CD14-positive monocyte (primary cell): ENCODE data around the gene UVSSA. TPM values are rescaled to one million over a fixed set of nuclear protein-coding genes. Genes with fewer than 3 reads are reported as not detected.

Experiments
- DNase-seq, 3 donors: peaks; one replicate each; pipeline ENCODE4 v3.0.0-alpha.2; 2011 to 2022
- H2AFZ ChIP-seq: 2 replicates; pipeline ENCODE4 v1.6.0; 2012; ENCODE audit warnings: mild to moderate bottlenecking, low read depth, low read length, inconsistent platforms; ENCODE audit not compliant: insufficient read depth, poor library complexity, severe bottlenecking
- H3K27ac ChIP-seq, 2 donors: 1 replicate in 1 of 2; 2 replicates in 1 of 2; pipeline ENCODE4 v1.5.1; 2012 to 2013; ENCODE audit warnings: low read length in 2 of 2, control low read depth in 1 of 2, inconsistent platforms in 1 of 2, low read depth in 1 of 2, mild to moderate bottlenecking in 1 of 2
- H3K27me3 ChIP-seq, 2 donors: one replicate each; pipeline versions ENCODE4 v1.6.0 to v1.6.1; 2011 to 2013; ENCODE audit warnings: low read length in 2 of 2; ENCODE audit not compliant: control insufficient read depth in 2 of 2, insufficient read depth in 2 of 2
- H3K36me3 ChIP-seq, 2 donors: replicated peaks in 1 of 2; 1 replicate in 1 of 2; 2 replicates in 1 of 2; pipeline versions ENCODE4 v1.5.1 to v1.6.1; 2012 to 2013; ENCODE audit warnings: low read length in 2 of 2, control low read depth in 1 of 2, inconsistent platforms in 1 of 2, mild to moderate bottlenecking in 1 of 2; ENCODE audit not compliant: insufficient read depth in 2 of 2, control insufficient read depth in 1 of 2
- H3K4me1 ChIP-seq, 2 donors: 1 replicate in 1 of 2; 2 replicates in 1 of 2; pipeline versions ENCODE4 v1.5.1 to v1.6.1; 2012 to 2013; ENCODE audit warnings: low read length in 2 of 2, control low read depth in 1 of 2, inconsistent platforms in 1 of 2, mild to moderate bottlenecking in 1 of 2, moderate library complexity in 1 of 2; ENCODE audit not compliant: insufficient read depth in 2 of 2, control insufficient read depth in 1 of 2
- H3K4me2 ChIP-seq: replicated peaks from 2 replicates; pipeline ENCODE3; 2012; ENCODE audit warnings: low read length, moderate library complexity, mild to moderate bottlenecking; ENCODE audit not compliant: poor library complexity, severe bottlenecking; ENCODE audit errors: extremely low read depth
- H3K4me3 ChIP-seq, 3 experiments: fragments of 200-600 bp in 1 of 3; sonication (generic) in 1 of 3; replicated peaks in 1 of 3; 1 replicate in 2 of 3; 2 replicates in 1 of 3; pipeline ENCODE4 v1.5.1; 2011 to 2013; ENCODE audit warnings: low read length in 3 of 3, mild to moderate bottlenecking in 3 of 3, control low read depth in 2 of 3, low read depth in 2 of 3, inconsistent platforms in 1 of 3, moderate library complexity in 1 of 3
- H3K79me2 ChIP-seq: 2 replicates; pipeline ENCODE4 v1.6.0; 2012; ENCODE audit warnings: mild to moderate bottlenecking, control low read depth, inconsistent platforms, low read length, moderate library complexity; ENCODE audit not compliant: insufficient read depth
- H3K9ac ChIP-seq: 2 replicates; pipeline ENCODE4 v1.6.0; 2017; ENCODE audit warnings: low read length, mild to moderate bottlenecking; ENCODE audit not compliant: insufficient read depth, poor library complexity, severe bottlenecking
- H3K9me3 ChIP-seq, 2 donors: replicated peaks in 1 of 2; 1 replicate in 1 of 2; 2 replicates in 1 of 2; pipeline versions ENCODE4 v1.5.1 to v1.6.1; 2012 to 2013; ENCODE audit warnings: low read length in 2 of 2, control low read depth in 1 of 2; ENCODE audit not compliant: control insufficient read depth in 1 of 2, insufficient read depth in 1 of 2
- H4K20me1 ChIP-seq: 2 replicates; pipeline ENCODE4 v1.6.0; 2012; ENCODE audit warnings: mild to moderate bottlenecking, low read length, control low read depth, moderate library complexity; ENCODE audit not compliant: insufficient read depth
- H3K27ac Mint-ChIP-seq, 7 donors: one replicate each; pipeline ENCODE4 v1.8.0; 2020; ENCODE audit warnings: mild to moderate bottlenecking in 7 of 7, mixed read lengths in 7 of 7, moderate library complexity in 6 of 7, inconsistent platforms in 2 of 7
- H3K27me3 Mint-ChIP-seq, 3 donors: one replicate each; pipeline ENCODE4 v1.8.0; 2021 to 2022; ENCODE audit warnings: low read depth in 3 of 3, mild to moderate bottlenecking in 3 of 3, mixed read lengths in 3 of 3, moderate library complexity in 3 of 3, inconsistent platforms in 1 of 3
- H3K36me3 Mint-ChIP-seq, 2 donors: one replicate each; pipeline ENCODE4 v1.8.0; 2020; ENCODE audit warnings: mixed read lengths in 2 of 2, inconsistent platforms in 1 of 2, mild to moderate bottlenecking in 1 of 2
- H3K4me1 Mint-ChIP-seq: one replicate; pipeline ENCODE4 v1.8.0; 2020; ENCODE audit warnings: mild to moderate bottlenecking, mixed read lengths
- H3K4me3 Mint-ChIP-seq, 2 donors: one replicate each; pipeline ENCODE4 v1.8.0; 2020; ENCODE audit warnings: mild to moderate bottlenecking in 2 of 2, mixed read lengths in 2 of 2, moderate library complexity in 1 of 2
- H3K9me3 Mint-ChIP-seq, 7 donors: one replicate each; pipeline ENCODE4 v1.8.0; 2020 to 2022; ENCODE audit warnings: mixed read lengths in 7 of 7, mild to moderate bottlenecking in 6 of 7, moderate library complexity in 6 of 7, inconsistent platforms in 2 of 7
- CTCF ChIP-seq: fragments of 200-600 bp; IDR thresholded peaks from one replicate; pipeline ENCODE4 v1.8.0; 2022; ENCODE audit warnings: antibody characterized with exemption, mild to moderate bottlenecking
- WGBS: methylation state at CpG from one replicate; pipeline ENCODE4 v1.1.5; 2013; ENCODE audit warnings: missing lambda C conversion rate; ENCODE audit not compliant: insufficient coverage; 5-methylcytosine and 5-hydroxymethylcytosine counted together
- intact Hi-C, 2 donors: fragments of 100-400 bp; cut with micrococcal nuclease; formaldehyde crosslinking; loops; one replicate each; pipeline versions ENCODE4 v1.15.0 to v1.15.1; 2023
- polyA plus RNA-seq, 3 donors: library from polyadenylated mRNA; depleted of rRNA in 1 of 3; unstranded in 2 of 3; stranded (reverse) in 1 of 3; fragments of 300-500 nt in 2 of 3; fragments of >200 nt in 1 of 3; fragmentation: Illumina TruSeq in 2 of 3; gene quantifications; 1 replicate in 2 of 3; 2 replicates in 1 of 3; pipeline ENCODE4 v1.2.3, GENCODE V29; 2012 to 2021

UVSSA gene
- polyA plus RNA-seq, 3 donors = 2.6 to 54.0 (median 4.8) TPM

DNA sequence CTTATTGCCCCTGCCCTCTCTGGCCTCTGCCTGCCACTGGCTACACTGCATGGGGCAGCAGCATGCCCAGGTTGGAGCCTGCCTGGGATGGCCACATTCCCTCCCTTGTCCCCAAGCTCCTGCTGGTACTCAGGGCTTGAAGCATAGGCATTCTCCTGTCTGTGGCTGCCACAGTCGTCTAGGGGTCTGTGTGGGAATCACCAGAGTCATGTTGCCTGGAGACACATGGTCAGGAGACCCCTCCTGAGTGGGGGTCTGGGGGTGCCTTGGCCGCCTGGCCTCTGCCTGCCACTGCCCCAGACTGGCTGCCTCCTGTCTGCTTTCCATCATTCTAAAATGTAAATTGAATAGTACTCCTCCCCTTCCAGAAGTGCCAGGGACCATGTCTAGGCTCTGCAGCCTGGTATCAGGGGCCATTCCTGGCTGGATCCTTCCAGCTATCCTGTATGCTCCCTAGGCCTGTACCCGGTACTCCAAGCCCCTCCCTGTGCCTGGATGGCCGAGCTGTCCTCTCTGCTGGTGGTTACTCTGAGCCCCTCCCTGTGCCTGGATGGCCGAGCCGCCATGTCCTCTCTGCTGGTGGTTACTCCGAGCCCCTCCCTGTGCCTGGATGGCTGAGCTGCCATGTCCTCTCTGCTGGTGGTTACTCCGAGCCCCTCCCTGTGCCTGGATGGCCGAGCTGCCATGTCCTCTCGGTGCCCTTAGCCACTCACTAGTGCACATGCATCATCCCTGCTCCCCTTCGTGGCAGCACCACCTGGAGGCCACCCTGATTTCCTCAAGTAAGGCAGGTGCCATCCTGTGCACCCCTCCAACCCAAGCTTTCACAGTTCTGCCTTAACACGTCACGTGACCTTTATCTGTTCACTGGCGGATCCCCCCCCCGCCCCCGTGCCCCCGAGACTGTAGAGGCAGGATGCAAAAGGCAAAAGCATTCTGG lies 64.7 kb downstream of the UVSSA start:
- H3K27me3 ChIP-seq = peaks cover 18 to 87% of the 10 kb centered on the region in 2 donors
- intact Hi-C loops = no loop called here
- H3K9ac ChIP-seq = no peak overlapping the region
- H3K79me2 ChIP-seq = no peaks in the 10 kb centered on the region
- no peak overlapping the region for H3K27ac Mint-ChIP-seq
- H3K4me3 ChIP-seq = no peak overlapping the region
- WGBS = 51% methylated on average over 10 of the region's 17 CpGs
- peaks cover 0 to 35% (median 16%) of the 10 kb centered on the region in 7 donors for H3K9me3 Mint-ChIP-seq
- no peak overlapping the region for H3K4me2 ChIP-seq
- H3K4me1 Mint-ChIP-seq = no peaks in the 10 kb centered on the region
- peak overlapping the region in 1 of 2 donors; percentile 43 for H3K4me3 Mint-ChIP-seq
- H3K9me3 ChIP-seq = peaks cover 6 to 15% of the 10 kb centered on the region in 2 donors
- peaks cover 0 to 5% of the 10 kb centered on the region in 2 donors for H3K36me3 Mint-ChIP-seq
- TF ChIP-seq CTCF = no peak
- no peaks in the 10 kb centered on the region for H3K4me1 ChIP-seq
- no peaks in the 10 kb centered on the region for H3K36me3 ChIP-seq
- no peak overlapping the region for H2AFZ ChIP-seq
- DNase-seq = no peak
- peaks cover 73 to 92% (median 74%) of the 10 kb centered on the region in 3 donors for H3K27me3 Mint-ChIP-seq
- no peak overlapping the region for H3K27ac ChIP-seq
- H4K20me1 ChIP-seq = no peaks in the 10 kb centered on the region

- H4K20me1 ChIP-seq = no peaks in the 10 kb centered on the region
- DNase-seq = no peak
- no peak overlapping the region for H3K27ac ChIP-seq
- no peak overlapping the region for H3K4me2 ChIP-seq
- no peak overlapping the region for H3K27ac Mint-ChIP-seq
- peaks cover 13 to 78% of the 10 kb centered on the region in 2 donors for H3K27me3 ChIP-seq
- H2AFZ ChIP-seq = no peak overlapping the region
- no peaks in the 10 kb centered on the region for H3K36me3 ChIP-seq
- H3K4me1 Mint-ChIP-seq = no peaks in the 10 kb centered on the region
- peaks cover 0 to 31% (median 16%) of the 10 kb centered on the region in 7 donors for H3K9me3 Mint-ChIP-seq
- H3K4me1 ChIP-seq = no peaks in the 10 kb centered on the region
- H3K9ac ChIP-seq = no peak overlapping the region
- H3K4me3 Mint-ChIP-seq = peak overlapping the region in 1 of 2 donors; percentile 26
- no peaks in the 10 kb centered on the region for H3K79me2 ChIP-seq
- 67% methylated on average over 10 of the region's 15 CpGs for WGBS
- intact Hi-C loops = no loop called here
- H3K9me3 ChIP-seq = peaks cover 6 to 15% of the 10 kb centered on the region in 2 donors
- H3K4me3 ChIP-seq = no peak overlapping the region
- no peak for TF ChIP-seq CTCF
- H3K36me3 Mint-ChIP-seq = peaks cover 0 to 2% of the 10 kb centered on the region in 2 donors
- H3K27me3 Mint-ChIP-seq = peaks cover 70 to 89% (median 74%) of the 10 kb centered on the region in 3 donors
Measured at GRCh38 chr4:1412376-1413203, 65.6 kb downstream of the UVSSA start.
